Right renal cortex interstitium (tissue), 3 donors: Measurements from ENCODE around the gene PRDX2. TPM values are rescaled to one million over a fixed set of nuclear protein-coding genes. Genes with fewer than 3 reads are reported as not detected.
"Not testable (repeated sequence)": the region's sequence is repeated elsewhere in the genome, so short reads cannot be mapped to it uniquely, and the experiment has no call there.

Source experiments
- DNase-seq, 3 donors: peaks; one replicate each; pipeline ENCODE4 v3.0.0-alpha.2; 2013; ENCODE audit warnings: low read depth in 3 of 3, low spot score in 2 of 3
- polyA plus RNA-seq, 3 donors: library from polyadenylated mRNA; unstranded; fragments of 120-200 nt; gene quantifications; one replicate each; pipeline ENCODE4 v1.2.1, GENCODE V29; 2013; ENCODE audit not compliant: insufficient read length in 3 of 3

Gene PRDX2
- polyA plus RNA-seq, 3 donors: 286 to 323 (median 296) TPM

- no peak for DNase-seq
Observed at GRCh38 chr19:12828494-12828893, 26.9 kb upstream of the PRDX2 start.

GRCh38 chr19:12825254-12826131 lies 23.9 kb upstream of the PRDX2 start:
- no peak for DNase-seq

GRCh38 chr19:12821761-12822160 lies 20.2 kb upstream of the PRDX2 start:
- DNase-seq: no peak

GRCh38 chr19:12817810-12818209 lies 16.2 kb upstream of the PRDX2 start:
- not testable (repeated sequence) for DNase-seq

- not testable (repeated sequence) for DNase-seq
Observed at GRCh38 chr19:12817188-12817587, 15.6 kb upstream of the PRDX2 start.

- DNase-seq: no peak
Observed at GRCh38 chr19:12815088-12815487, 13.5 kb upstream of the PRDX2 start.

GRCh38 chr19:12806242-12807081 lies 4.9 kb upstream of the PRDX2 start, which contains the start of gene RNASEH2A:
RNASEH2A (plus strand) TSS chr19:12806584; CDS start chr19:12806674, 90 bp downstream.
- DNase-seq: peak in 1 of 3 donors; percentile 85

- no peak for DNase-seq
Observed at GRCh38 chr19:12804051-12804450, 2.5 kb upstream of the PRDX2 start.

GRCh38 chr19:12802267-12803106 lies 887 bp upstream of the PRDX2 start:
- no peak for DNase-seq

- no peak for DNase-seq
Observed at GRCh38 chr19:12800923-12801465, 606 bp downstream of the PRDX2 start.

GRCh38 chr19:12800466-12800770 lies 1.2 kb downstream of the PRDX2 start:
- DNase-seq: no peak

GRCh38 chr19:12799742-12800465 lies 1.7 kb downstream of the PRDX2 start:
- no peak for DNase-seq

- not testable (repeated sequence) for DNase-seq
Observed at GRCh38 chr19:12797607-12798006, 4.0 kb downstream of the PRDX2 start.

- no peak for DNase-seq
Observed at GRCh38 chr19:12797141-12797587, 4.4 kb downstream of the PRDX2 start.

GRCh38 chr19:12796146-12797071 lies 5.2 kb downstream of the PRDX2 start:
- DNase-seq: no peak

- DNase-seq: no peak
Observed at GRCh38 chr19:12794971-12795381, 6.6 kb downstream of the PRDX2 start.

- DNase-seq: no peak
Observed at GRCh38 chr19:12794196-12794941, 7.2 kb downstream of the PRDX2 start.
